ENCODE data around the gene ANAPC1.
"Not testable (repeated sequence)": the region's sequence is repeated elsewhere in the genome, so short reads cannot be mapped to it uniquely, and the experiment has no call there.

The ANAPC1 gene

DNA sequence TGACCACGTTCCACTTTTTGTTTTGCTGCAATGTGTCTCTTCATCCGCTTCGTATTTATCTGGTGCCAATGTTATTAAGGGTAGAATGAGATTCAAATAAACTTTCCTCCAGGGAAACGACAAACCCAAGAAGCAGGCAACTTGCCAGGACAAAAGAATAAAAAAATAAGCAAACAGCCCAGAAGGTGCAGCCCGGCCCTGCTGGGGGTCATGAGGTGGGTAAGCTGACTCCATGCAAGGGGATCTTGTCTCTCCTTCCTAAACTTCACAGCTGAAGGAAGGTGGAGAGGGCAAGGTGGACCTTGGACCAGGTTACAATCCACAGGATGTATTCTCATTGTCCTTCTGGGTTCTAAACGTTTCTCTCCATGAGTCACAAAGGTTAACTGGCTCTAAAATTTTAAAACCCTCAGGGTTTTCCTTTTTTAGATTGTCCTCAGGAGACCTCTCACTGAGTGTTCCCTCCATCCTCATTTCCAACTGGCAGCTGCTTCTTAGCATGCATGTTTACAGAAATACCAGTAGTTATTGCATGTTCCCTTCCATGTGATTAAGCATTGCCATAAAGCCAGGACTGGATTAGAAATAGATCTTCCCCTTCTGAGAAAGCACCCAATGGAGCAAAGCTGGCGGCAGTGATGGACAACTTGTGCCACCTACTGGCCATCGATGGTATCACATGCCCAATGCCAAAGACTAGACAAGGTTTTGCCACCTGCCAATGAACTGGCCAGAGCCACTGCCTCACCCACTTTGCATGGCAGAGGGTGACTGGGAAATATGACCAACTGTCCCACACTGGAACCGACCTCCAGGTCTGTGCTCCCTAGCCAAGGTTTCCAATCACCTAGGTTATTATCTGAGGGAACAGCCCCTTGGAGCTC is 147.9 kb downstream of the ANAPC1 start:
- DNase-seq: not testable (repeated sequence)

DNA sequence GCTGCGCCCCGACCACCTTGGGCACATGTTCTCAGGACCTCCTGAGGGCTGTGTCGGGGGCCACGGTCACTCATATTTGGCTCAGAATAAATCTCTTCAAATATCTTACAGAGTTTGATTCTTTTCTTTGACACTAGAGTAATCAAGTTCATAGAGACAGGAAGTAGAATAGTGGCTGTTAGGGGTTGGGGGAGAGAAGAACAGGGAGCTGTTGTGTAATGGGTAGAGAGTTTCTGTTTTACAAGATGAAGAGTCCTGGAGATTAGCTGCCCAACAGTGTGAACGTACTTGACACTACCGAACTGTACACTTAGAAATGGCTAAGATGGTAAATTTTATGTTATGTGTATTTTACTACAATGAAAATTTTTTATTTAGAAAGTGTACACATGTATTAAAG is 148.6 kb downstream of the ANAPC1 start:
- not testable (repeated sequence) for DNase-seq

- not testable (repeated sequence) for DNase-seq
Observed at GRCh38 chr2:111729812-111730458, 154.1 kb downstream of the ANAPC1 start.

GRCh38 chr2:111727611-111728110 is 156.3 kb downstream of the ANAPC1 start:
- not testable (repeated sequence) for DNase-seq

DNA sequence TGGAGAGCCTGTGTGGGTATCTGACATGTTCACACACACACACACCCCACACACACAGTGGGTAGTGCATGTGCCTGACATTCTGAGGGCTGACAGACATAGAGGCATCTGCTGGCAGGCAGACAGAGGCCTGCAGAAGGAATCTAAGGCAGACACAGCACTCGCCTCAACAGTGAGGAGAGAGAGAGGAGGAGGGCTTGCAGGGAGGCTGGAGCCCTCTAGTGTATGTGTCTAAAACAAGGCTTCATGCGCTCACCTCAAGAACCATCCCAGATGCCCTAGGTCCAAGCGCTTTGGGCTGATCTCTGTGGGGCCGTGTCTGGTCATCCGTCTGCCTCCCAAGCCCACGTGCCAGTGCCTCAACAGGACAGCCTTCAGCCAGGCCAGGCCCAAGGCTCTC is 158.3 kb downstream of the ANAPC1 start:
- not testable (repeated sequence) for DNase-seq

- not testable (repeated sequence) for DNase-seq
Observed at GRCh38 chr2:111719610-111720009, 164.4 kb downstream of the ANAPC1 start.
